GM21529 (cell line): ENCODE data around the gene C1GALT1.
"Not testable (repeated sequence)": the region's sequence is repeated elsewhere in the genome, so short reads cannot be mapped to it uniquely, and the experiment has no call there.

Experiments
- ATAC-seq: cut with Tn5 transposase; IDR thresholded peaks from one replicate; pipeline ENCODE4 v1.9.1; 2021; ENCODE audit not compliant: unreplicated experiment

Gene C1GALT1

DNA sequence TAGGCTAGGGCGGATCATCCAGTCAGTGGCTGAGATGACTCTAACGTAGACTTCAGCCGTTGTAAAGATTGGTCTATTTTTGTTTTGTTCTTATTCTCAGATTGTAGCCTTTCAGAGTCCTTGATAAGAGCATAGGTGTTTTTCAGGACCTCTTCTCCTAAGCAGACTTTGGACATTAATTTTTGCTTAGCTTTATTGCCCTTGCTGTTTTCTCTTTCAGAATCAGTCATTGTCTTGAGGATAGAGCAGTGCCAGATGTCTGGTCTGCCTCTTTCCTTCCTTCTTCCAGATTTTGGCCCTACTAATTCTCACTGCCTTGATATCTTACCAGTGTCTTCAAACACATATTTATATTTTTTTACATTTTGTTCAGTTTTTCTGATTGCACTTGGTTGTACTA is 49.5 kb downstream of the C1GALT1 start:
- ATAC-seq: no peak

DNA sequence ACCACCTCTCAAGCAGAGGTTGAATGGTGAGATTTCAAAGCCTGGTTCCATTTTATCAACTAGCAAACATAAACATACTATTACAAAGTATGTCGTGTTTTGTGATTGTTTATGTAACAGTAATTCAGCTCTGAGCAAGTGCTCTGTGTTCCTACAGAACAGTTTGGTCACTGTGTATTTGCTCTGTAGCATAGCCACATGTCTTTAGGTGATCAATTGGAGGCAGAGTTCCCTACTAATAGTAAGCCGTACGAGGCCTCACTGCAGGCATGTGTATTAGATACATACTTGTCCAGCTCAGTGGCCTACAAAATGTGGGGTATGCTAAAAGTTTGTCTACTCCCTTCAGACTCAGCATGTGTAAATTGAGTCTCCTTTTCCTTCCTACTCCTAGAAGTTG is 53.0 kb downstream of the C1GALT1 start:
- ATAC-seq: no peak

DNA sequence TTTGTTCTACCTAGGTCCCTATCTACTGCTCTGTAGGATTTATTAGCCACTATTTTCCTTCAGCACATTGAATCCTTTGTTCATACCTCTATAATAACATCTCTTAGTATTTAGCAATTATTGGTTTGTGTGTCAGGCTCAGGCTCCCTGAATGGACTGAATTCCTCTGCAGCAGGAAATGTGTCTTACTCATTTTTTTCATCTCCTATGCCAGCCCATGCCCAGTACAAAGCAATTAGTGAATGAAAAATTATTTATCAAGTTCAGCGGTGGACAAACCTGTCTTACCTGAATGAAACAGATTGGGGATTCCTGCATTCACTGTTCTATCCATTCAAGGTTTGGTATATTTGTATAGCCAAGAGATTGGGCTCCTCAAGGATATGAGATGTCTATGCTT is 53.7 kb downstream of the C1GALT1 start:
- ATAC-seq: no peak

- ATAC-seq: no peak
Measured at GRCh38 chr7:7237201-7237977, 55.0 kb downstream of the C1GALT1 start.

DNA sequence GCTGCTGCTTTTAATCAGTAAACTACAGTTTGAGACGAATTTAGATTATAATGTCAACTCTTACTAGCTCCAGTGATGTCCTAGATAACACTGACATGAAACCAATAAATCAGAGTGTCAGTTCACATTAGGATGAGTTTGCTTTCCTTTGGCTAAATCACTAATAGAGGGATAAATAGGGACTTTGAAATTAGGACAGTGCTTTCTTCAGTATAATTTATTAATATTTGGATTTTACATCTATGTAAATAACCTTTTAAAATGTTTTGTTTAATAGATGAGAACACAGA is 55.6 kb downstream of the C1GALT1 start:
- no peak for ATAC-seq

- no peak for ATAC-seq
Measured at GRCh38 chr7:7239346-7239745, 57.0 kb downstream of the C1GALT1 start.

- no peak for ATAC-seq
Measured at GRCh38 chr7:7242899-7243298, 60.6 kb downstream of the C1GALT1 start.

DNA sequence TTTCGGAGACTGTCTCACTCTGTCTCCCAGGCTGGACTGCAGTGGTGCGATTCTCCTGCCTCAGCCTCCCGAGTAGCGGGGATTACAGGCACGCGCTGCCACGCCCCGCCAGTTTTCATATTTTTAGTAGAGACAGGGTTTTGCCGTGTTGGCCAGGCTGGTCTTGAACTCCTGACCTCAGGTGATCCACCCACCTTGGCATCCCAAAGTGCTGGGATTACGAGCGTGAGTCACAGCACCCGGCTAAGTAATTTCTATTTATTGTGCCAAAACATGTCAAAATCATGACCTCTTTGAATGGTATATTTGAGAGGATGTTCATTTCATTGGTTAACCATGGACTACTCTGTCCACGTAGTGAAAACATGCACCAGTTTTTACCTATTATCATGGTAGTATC is 62.9 kb downstream of the C1GALT1 start:
- not testable (repeated sequence) for ATAC-seq

- no peak for ATAC-seq
Measured at GRCh38 chr7:7246223-7246622, 63.9 kb downstream of the C1GALT1 start.

DNA sequence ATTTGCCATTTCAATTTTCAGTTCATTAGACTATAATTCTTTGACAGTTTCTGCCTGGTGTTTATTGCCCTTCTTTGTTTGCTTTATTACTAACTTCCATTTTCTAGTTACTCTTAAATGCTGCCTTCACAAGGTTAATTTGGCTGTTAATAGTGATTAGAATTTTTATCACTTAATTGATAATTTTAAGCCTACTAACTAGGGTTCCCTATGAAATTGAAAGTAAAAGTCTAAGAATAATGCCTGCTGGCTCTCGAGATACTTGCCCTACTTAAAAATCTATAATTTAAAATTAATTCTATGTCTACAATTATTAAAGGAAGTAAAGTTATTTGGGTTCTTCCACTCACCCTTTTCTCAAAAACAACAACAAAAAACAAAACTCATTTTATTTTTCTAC is 65.3 kb downstream of the C1GALT1 start:
- ATAC-seq: no peak

- ATAC-seq: no peak
Measured at GRCh38 chr7:7249814-7250213, 67.5 kb downstream of the C1GALT1 start.

DNA sequence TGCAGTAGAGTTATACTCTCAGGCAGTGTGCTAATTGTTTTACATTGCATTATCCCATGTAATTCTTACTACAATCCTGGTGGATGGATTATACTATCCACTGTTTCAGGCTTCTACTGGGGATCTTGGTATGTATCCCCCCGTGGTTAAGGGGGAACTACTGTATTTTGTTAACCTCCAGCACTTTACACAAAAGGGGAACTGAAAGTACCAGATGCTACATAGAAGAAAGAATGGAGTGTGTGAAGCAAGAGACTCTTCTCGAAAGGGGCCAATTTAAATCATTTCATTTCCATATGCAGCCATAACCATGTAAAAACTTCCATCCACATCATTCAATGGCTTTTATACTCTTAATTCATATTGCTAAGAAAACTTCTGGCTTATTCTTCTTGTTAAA is 69.4 kb downstream of the C1GALT1 start:
- ATAC-seq: peak; percentile 98

DNA sequence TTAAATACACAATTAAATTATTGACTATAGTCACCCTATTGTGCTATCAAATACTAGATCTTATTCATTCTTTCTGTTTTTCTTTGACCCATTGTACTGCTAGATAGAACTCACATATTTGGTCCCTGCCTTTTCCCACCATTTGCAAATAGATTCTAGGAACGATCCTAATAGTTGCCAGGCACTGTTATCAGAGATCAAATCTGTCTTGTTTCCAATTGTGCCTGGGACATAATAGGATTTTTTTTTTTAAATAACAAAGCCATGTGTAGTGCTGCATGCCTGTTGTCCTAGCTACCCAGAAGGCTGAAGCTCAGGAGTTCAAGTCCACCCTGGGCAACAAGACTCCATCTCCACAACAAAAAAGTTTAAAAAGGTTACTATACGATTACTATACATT is 72.0 kb downstream of the C1GALT1 start:
- ATAC-seq: no peak

GRCh38 chr7:7254908-7255307 is 72.6 kb downstream of the C1GALT1 start:
- no peak for ATAC-seq

- no peak for ATAC-seq
Measured at GRCh38 chr7:7256731-7257274, 74.5 kb downstream of the C1GALT1 start.

DNA sequence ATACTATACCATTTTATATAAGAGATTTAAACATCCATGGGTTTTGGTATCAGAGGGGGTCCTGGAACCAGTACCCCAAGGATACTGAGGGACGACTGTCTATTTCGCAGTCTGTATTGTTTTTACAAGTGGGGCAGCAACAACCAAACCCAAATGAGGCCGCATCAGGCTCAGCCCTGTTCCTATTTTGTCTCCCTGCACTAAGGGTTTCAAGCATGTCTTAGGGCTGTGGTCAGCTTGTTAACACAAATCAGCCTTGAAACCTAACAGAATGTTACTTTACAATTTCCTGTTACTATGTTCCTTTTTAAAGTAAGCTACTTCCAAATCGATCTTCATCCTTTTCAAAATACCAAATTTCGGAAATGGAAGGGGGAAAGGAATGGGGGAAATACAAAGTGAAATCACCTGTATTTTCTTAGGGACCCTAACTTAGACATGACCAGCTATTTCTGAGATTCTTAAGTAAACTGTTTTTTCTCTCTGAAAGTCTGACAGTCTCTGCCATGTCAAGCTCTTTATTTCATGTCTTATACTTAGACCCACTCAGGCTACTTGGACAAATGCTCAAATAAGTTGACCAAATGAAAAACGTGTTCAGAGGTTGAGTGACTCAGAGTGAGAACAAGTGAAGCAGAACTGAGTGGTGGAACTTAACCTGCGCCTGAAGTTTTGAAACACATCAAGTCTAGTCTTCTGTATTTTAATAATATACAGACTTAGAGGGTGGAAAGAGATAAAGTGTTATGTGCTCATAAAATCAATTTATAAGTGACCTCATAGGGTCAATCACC is 75.8 kb downstream of the C1GALT1 start:
- ATAC-seq: peak; percentile 89

DNA sequence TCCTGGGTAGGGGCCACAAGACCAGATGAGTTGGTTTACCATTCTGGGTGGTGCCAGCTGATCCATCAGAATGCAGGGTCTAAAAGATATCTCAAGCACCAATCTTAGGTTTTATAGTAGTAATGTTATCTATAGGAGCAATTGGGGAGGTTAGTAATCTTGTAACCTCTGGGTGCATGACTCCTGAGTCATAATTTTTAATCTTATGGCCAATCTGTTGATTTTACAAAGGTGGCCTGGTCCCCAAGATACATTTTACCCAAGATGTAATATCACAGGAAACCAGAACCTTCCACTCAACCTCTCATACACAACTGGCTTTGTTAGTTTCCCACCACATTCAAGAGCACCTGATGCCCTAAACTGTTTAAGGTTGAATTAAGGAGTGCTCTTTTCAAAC is 79.5 kb downstream of the C1GALT1 start:
- no peak for ATAC-seq

DNA sequence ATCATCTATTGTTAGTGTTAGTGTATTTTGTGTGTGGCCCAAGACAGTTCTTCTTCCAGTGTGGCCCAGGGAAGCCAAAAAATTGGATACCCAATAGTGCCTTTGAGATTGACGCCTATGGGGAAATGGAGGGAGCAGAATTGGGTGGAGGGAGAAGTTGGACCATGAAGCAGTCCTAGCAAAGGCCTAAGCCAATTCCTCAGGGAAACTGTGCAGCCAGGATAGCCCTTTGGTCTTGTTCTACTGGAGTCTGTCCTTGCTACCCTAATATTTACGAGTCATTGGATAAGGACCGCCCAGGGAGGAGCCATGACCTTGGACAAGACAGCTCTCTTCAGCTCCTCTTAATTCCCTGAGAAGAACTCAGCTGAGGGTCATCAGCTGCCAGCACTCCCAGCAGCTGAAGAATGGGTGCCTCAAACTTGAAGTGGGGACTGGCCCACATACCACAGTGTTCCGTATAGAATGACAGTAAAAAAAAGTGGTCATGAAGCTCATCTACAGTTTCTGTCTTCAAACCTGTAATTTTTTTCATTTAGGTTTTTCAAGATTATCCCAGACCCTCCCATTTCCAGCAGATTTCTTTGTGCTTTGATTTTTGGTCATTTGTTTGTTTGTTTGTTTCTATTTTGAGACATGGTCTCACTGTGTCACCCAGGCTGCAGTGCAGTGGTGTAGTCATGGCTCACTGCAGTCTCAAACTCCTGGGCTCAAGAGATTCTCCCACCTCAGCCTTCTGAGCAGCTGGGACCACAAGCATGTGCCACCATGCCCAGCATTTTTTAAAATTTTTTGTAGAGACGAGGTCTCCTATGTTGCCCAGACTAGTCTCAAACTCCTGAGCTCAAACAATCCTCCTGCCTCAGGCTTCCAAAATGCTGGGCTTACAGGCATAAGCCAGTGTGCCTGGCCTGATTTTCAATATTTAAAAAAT is 81.2 kb downstream of the C1GALT1 start:
- no peak for ATAC-seq

- no peak for ATAC-seq
Measured at GRCh38 chr7:7264306-7265040, 82.1 kb downstream of the C1GALT1 start.
